22Rv1 (cell line): Measurements from ENCODE around the gene DCUN1D1.

ENCODE experiments used
- CTCF ChIP-seq: fragments of 450-650 bp; IDR thresholded peaks from 2 replicates; pipeline ENCODE4 v1.5.1; 2017; ENCODE audit warnings: mild to moderate bottlenecking
- ZFX ChIP-seq: fragments of 450-650 bp; IDR thresholded peaks from 2 replicates; pipeline ENCODE4 v1.6.1; 2017; ENCODE audit warnings: antibody characterized with exemption, borderline replicate concordance

GRCh38 chr3:182920515-182921084 lies 59.7 kb downstream of the DCUN1D1 start:
- TF ChIP-seq CTCF (no peak), ZFX (no peak)
